GF-D8 (cell line): ENCODE results near the gene MTFMT.
"Not testable (repeated sequence)": the region's sequence is repeated elsewhere in the genome, so short reads cannot be mapped to it uniquely, and the experiment has no call there.

Experiments
- DNase-seq: peaks from one replicate; lab custom pipeline; 2025; lab: John Stamatoyannopoulos, UW

MTFMT gene

DNA sequence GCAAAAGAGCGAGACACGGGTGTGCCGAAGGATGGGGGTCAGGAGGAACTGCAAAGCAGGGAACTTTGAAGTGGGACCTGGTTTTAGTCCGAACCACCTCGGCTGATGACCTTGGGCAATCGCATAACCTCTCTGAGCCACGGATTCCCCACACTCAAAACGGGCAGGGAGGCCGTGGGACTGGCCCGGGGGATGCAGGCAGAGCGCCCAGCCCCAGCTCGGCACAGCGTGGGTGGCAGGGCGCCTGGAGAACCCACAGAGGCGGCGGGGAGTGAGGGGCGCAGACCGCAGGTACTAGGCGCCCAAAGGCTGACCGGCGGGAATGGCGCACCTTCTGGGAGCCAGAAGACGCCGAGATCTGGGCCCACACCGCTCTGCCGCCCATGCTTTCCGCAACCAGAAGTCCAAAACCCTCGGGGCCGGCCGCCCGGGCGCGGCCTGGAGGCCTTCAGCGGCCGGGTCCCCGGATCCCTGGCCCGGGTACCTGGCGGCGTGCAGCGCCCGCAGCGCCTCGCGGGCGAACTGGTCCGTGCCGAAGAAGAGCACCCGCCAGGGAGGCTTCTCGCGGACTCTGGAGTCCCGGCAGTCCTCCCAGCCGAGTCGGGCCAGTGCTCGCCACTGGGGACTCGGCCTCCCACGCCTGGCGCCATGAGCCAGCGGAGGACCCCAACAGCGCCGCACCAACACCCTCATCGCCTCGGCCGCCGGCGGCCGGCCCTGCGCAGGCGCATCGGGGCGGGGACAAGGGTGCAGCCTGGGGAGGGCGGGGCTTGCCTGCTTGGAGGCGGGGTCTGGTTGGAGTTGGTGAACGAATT lies at the start of gene MTFMT:
TSS of gene MTFMT (minus strand) at position 719 of the 815 bp plus-strand sequence. CDS start at position 693, 26 bp downstream.
- peak; percentile 18 for DNase-seq

GRCh38 chr15:65077981-65078352 lies 48.5 kb upstream of the MTFMT start:
- no peak for DNase-seq

GRCh38 chr15:65077291-65077980 lies 48.0 kb upstream of the MTFMT start:
- no peak for DNase-seq

- no peak for DNase-seq
Observed at GRCh38 chr15:65076486-65077290, 47.2 kb upstream of the MTFMT start, which contains the start of gene KBTBD13. TSS of gene KBTBD13 (plus strand) at chr15:65076746. CDS start at chr15:65076816, 70 bp downstream.

DNA sequence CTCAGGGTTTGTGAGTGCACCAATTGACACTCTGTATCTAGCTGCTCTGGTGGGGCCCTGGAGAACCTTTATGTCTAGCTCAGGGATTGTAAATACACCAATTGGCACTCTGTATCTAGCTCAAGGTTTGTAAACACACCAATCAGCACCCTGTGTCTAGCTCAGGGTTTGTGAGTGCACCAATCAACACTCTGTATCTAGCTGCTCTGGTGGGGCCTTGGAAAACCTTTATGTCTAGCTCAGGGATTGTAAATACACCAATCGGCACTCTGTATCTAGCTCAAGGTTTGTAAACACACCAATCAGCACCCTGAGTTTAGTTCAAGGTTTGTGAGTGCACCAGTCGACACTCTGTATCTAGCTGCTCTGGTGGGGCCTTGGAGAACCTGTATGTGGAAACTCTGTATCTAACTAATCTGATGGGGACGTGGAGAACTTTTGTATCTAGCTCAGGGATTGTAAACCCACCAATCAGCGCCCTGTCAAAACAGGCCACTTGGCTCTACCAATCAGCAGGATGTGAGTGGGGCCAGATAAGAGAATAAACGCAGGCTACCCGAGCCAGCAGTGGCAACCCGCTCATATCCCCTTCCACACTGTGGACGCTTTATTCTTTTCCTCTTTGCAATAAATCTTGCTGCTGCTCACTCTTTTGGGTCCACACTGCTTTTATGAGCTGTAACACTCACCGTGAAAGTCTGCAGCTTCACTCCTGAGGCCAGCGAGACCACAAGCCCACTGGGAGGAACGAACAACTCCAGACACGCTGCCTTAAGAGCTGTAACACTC lies 46.4 kb upstream of the MTFMT start:
- not testable (repeated sequence) for DNase-seq

DNA sequence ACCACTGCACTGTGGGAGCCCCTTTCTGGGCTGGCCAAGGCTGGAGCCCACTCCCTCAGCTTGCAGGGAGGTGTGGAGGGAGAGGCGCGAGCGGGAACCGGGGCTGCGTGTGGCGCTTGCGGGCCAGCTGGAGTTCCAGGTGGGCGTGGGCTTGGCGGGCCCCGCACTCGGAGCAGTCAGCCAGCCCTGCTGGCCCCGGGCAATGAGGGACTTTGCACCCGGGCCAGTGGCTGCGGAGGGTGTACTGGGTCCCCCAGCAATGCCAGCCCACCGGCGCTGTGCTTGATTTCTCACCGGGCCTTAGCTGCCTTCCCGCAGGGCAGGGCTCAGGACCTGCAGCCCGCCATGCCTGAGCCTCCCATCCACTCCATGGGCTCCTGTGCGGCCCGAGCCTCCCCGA lies 45.5 kb upstream of the MTFMT start:
- DNase-seq: not testable (repeated sequence)

GRCh38 chr15:65072617-65073016 lies 43.2 kb upstream of the MTFMT start:
- no peak for DNase-seq

GRCh38 chr15:65072027-65072426 lies 42.6 kb upstream of the MTFMT start:
- no peak for DNase-seq

GRCh38 chr15:65071381-65071811 lies 42.0 kb upstream of the MTFMT start:
- no peak for DNase-seq

GRCh38 chr15:65069779-65070546 lies 40.5 kb upstream of the MTFMT start:
- DNase-seq: no peak

- no peak for DNase-seq
Observed at GRCh38 chr15:65069179-65069578, 39.7 kb upstream of the MTFMT start.

DNA sequence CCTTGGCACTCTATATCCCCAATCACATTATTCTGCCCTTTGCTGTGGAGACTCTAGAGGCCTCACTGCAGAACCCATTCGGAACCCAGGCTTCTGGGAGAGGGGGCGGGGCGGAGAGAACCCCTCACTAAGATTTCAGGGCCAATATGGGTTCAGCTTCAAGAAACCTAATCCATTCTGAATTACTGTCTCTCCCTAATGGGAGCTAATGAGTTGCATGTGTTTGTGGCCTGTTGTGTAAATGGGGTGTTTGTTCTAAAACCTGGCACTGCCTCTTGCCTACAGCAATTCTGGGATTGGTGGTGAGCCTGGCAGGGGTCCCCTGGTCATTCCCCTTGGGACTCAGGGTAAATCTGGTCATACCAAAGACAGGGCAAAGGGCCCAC lies 39.0 kb upstream of the MTFMT start:
- no peak for DNase-seq

DNA sequence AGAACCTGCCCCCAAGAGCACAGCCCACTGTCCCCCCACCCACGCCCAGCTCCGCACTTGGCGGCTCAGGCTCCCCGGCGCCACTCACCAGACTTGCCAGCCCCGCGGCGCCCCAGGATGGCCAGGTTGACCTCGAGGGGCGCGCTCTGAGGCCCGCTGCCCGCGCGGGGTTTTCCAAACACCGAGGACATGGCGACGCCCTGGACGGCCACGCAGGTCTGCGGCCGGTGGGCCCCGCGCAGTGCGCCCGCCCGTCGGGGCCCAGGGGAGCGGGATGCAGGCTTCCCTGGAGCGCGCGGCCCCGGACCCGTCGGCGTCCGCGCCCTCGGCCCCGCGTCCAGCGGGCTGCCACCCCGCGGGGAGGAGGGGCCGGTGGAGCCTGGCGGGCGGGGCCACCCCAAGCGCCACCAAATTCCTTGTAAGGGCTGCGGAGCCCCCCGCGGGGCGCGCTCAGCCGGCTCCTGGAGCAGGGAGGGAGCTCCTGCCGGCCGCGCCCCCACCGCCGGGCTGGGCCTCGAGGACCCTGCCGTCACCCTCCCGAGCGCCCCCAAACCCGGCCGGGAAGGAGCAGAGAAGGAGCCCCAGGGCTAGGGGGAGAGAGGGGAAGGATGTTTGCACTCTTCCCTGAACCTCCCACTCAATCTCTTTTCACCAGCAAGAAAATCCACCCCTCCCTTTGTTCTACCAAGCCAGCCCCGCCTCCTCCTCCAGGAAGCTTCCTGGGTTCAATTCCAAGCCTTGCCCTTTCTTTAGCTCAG lies 38.4 kb upstream of the MTFMT start, which contains the start of gene RASL12:
TSS of gene RASL12 (minus strand) at position 347 of the 758 bp plus-strand sequence. CDS start at position 191, 156 bp downstream.
- no peak for DNase-seq

- DNase-seq: no peak
Observed at GRCh38 chr15:65067317-65067644, 37.8 kb upstream of the MTFMT start.

GRCh38 chr15:65066635-65067316 lies 37.3 kb upstream of the MTFMT start:
- no peak for DNase-seq

GRCh38 chr15:65066001-65066634 lies 36.7 kb upstream of the MTFMT start:
- no peak for DNase-seq

GRCh38 chr15:65062726-65063125 lies 33.3 kb upstream of the MTFMT start:
- no peak for DNase-seq

DNA sequence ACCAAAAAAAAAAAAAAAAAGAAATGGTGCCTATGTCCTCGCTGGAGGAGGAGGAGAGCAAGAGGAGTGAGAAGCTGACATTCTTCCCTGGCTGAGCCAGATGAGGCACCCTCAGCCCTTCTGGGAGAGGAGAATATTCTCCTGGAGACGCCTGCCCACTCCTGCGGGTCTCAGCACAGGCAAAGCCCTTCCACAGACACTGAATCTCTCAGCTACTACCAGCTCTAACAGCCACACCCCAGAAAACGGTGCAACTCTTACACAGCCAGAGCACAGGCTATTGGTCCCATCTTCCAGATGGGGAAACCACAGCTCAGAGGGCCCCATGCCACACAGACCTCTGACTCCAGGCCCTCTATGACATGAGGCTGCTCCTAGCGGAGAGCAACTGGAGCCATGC lies 32.6 kb upstream of the MTFMT start:
- DNase-seq: no peak
